Heart right ventricle (tissue), 16 donors: Measurements from ENCODE around the gene ARL13B. TPM values are rescaled to one million over a fixed set of nuclear protein-coding genes. Genes with fewer than 3 reads are reported as not detected.

ENCODE experiments used
- ATAC-seq, 8 donors: fragments of 200-7000 bp; cut with Tn5 transposase; one replicate each; pipeline ENCODE4 v1.9.1; 2020; ENCODE audit warnings: mild to moderate bottlenecking in 8 of 8, moderate library complexity in 8 of 8, moderate number of reproducible peaks in 1 of 8
- DNase-seq, 2 donors: peaks; one replicate each; pipeline ENCODE4 v3.0.0-alpha.2; 2020
- H3K27ac ChIP-seq, 10 donors: fragments of 200-600 bp; sonication (generic) in 2 of 10; one replicate each; pipeline versions ENCODE4 v1.5.0 to v1.8.0; 2020 to 2022; ENCODE audit warnings: mild to moderate bottlenecking in 3 of 10
- H3K27me3 ChIP-seq, 7 donors: fragments of 200-600 bp; one replicate each; pipeline ENCODE4 v1.8.0; 2021 to 2022; ENCODE audit warnings: mild to moderate bottlenecking in 2 of 7
- H3K36me3 ChIP-seq, 9 donors: fragments of 200-600 bp; sonication (generic) in 1 of 9; one replicate each; pipeline versions ENCODE4 v1.5.0 to v1.8.0; 2020 to 2022; ENCODE audit warnings: mild to moderate bottlenecking in 2 of 9
- H3K4me1 ChIP-seq, 9 donors: fragments of 200-600 bp; sonication (generic) in 1 of 9; one replicate each; pipeline versions ENCODE4 v1.5.0 to v1.8.0; 2020 to 2022; ENCODE audit warnings: mild to moderate bottlenecking in 4 of 9
- H3K4me3 ChIP-seq, 10 donors: fragments of 200-600 bp; sonication (generic) in 2 of 10; one replicate each; pipeline versions ENCODE4 v1.5.0 to v1.8.0; 2020 to 2022; ENCODE audit warnings: mild to moderate bottlenecking in 7 of 10, moderate library complexity in 2 of 10
- H3K9me3 ChIP-seq, 11 donors: fragments of 200-600 bp in 10 of 11; sonication (generic) in 2 of 11; one replicate each; pipeline versions ENCODE4 v1.5.0 to v1.8.0; 2013 to 2022; ENCODE audit warnings: mild to moderate bottlenecking in 2 of 11, control low read depth in 1 of 11, moderate library complexity in 1 of 11
- WGBS, 2 donors: extraction: QIAGEN DNeasy Blood & Tissue Kit; methylation state at CpG; one replicate each; pipeline ENCODE4 v1.1.7; 2013; ENCODE audit warnings: inconsistent platforms in 1 of 2; 5-methylcytosine and 5-hydroxymethylcytosine counted together
- intact Hi-C, 10 donors: fragments of 100-400 bp; cut with DNase I; formaldehyde crosslinking; loops; one replicate each; pipeline versions ENCODE4 v1.11.1 to v1.14.2; 2022
- polyA plus RNA-seq, 2 donors: library from polyadenylated mRNA; stranded (reverse); fragments of 200-250 nt; gene quantifications; one replicate each; pipeline ENCODE4 v1.2.3, GENCODE V29; 2013
- total RNA-seq, 10 donors: library from RNA; stranded (reverse); fragmentation: NEBNext Ultra II Directional in 3 of 10; extraction: Animal tissue kit (Norgen Biotek cat#: 25700) in 3 of 10; gene quantifications; one replicate each; pipeline versions ENCODE4 v1.2.1 to v1.2.4, GENCODE V29; 2021 to 2023
- TF ChIP-seq, protein P1 (sequence below), 9 donors: fragments of 200-600 bp; sonication (generic) in 2 of 9; IDR thresholded peaks; one replicate each; pipeline versions ENCODE4 v1.5.0 to v1.8.0; 2021 to 2022; ENCODE audit warnings: antibody characterized with exemption in 9 of 9, mild to moderate bottlenecking in 5 of 9, moderate library complexity in 1 of 9
- donor health status: Arrhythmogenic right ventricular cardiomyopathy.
- donor health status: ischemic (EF 13 %, LVEDD 7.1; RV severe dilation, severe dysfunction).
- donor health status: healthy with polysubstance abuse.
- donor health status: DM: no; HTN: yes; CAD: no.
- donor health status: DM: no; HTN: no; CAD: no.
- donor health status: ischemic (EF 25% LVEDD 6.9; RV normal size, moderate dysfunction).
- donor health status: ischemic (EF 25% LVEDD 5.7; RV mildly dilated, moderate dysfunction).
- donor health status: healthy.
- donor health status: DM: yes; HTN: yes; CAD: no.
- donor health status: Ischemic cardiomyopathy.
- donor health status: ischemic (EF 35%, LVEDD 5.7; RV mildly dilated, moderate dysfunction).
- donor health status: nonischemic (EF 11% LVEDD 7.7; RV severe dilation, severe dysfunction).
- donor health status: DM: yes; HTN: yes; CAD: no.
- donor health status: PGD.
- donor health status: ischemic (EF 29% LVEDD 5.4; RV normal size, mild dysfunction).
- donor health status: nonischemic (EF 23%, LVEDD 6.1; RV moderate dilation, normal function).

The ARL13B gene
- total and polyA plus RNA-seq, 12 donors = 2.2 to 7.4 (median 4.3) TPM

- H3K4me3 ChIP-seq = no peak overlapping the region
- H3K36me3 ChIP-seq = peaks cover 0 to 49% (median 0%) of the 10 kb centered on the region in 9 donors
- H3K4me1 ChIP-seq = peaks cover 0 to 4% (median 0%) of the 10 kb centered on the region in 9 donors
- H3K27ac ChIP-seq = no peak overlapping the region
- TF ChIP-seq, protein P1, sequence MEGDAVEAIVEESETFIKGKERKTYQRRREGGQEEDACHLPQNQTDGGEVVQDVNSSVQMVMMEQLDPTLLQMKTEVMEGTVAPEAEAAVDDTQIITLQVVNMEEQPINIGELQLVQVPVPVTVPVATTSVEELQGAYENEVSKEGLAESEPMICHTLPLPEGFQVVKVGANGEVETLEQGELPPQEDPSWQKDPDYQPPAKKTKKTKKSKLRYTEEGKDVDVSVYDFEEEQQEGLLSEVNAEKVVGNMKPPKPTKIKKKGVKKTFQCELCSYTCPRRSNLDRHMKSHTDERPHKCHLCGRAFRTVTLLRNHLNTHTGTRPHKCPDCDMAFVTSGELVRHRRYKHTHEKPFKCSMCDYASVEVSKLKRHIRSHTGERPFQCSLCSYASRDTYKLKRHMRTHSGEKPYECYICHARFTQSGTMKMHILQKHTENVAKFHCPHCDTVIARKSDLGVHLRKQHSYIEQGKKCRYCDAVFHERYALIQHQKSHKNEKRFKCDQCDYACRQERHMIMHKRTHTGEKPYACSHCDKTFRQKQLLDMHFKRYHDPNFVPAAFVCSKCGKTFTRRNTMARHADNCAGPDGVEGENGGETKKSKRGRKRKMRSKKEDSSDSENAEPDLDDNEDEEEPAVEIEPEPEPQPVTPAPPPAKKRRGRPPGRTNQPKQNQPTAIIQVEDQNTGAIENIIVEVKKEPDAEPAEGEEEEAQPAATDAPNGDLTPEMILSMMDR (IDR thresholded peaks at IDR 0.05) = no peak
- intact Hi-C loops = no loop called here
- DNase-seq (no peak), ATAC-seq (no peak)
- no peaks in the 10 kb centered on the region for H3K27me3 ChIP-seq
- H3K9me3 ChIP-seq = no peaks in the 10 kb centered on the region
- 90 to 95% methylated on average over 4 of the region's 4 CpGs for WGBS, 2 donors
These were observed 103.3 kb downstream of the ARL13B start for GRCh38 chr3:94083261-94083660.

DNA sequence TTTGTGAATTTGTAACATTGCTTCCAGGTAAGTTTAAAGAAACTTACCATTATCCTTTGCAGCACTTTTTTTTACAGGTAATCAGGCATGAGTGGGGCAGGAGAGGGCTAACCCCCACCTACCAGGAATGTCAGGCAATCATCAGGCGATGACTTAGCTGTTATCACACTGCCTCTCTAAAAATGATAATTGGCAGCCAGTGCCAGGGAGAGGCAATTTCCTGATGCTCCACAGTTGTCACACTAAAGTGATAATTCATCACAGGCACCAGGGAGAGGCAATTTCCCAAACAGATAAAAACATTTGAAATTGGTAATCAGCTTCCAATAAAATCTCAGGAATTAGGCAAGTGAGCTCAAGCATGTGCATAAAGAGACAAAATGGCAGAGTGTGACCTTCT is 109.2 kb downstream of the ARL13B start:
- peaks cover 0 to 80% (median 0%) of the 10 kb centered on the region in 9 donors for H3K36me3 ChIP-seq
- DNase-seq = no peak

GRCh38 chr3:94092086-94092485 is 112.1 kb downstream of the ARL13B start:
- peaks cover 0 to 82% (median 17%) of the 10 kb centered on the region in 9 donors for H3K36me3 ChIP-seq
- WGBS, 2 donors = 97 to 98% methylated on average over 1 of the region's 1 CpG

More for the DNA sequence above, 109.2 kb downstream of the ARL13B start:
- ATAC-seq = no peak
- Histone ChIP-seq H3K4me3 (no peak overlapping the region), H3K9me3 (no peaks in the 10 kb centered on the region), H3K27me3 (no peaks in the 10 kb centered on the region), H3K27ac (no peak overlapping the region), H3K4me1 (no peaks in the 10 kb centered on the region)
- 73 to 88% methylated on average over 1 of the region's 1 CpG for WGBS, 2 donors
- TF ChIP-seq, protein P1 (IDR thresholded peaks at IDR 0.05) = no peak
- intact Hi-C loops = no loop called here

DNA sequence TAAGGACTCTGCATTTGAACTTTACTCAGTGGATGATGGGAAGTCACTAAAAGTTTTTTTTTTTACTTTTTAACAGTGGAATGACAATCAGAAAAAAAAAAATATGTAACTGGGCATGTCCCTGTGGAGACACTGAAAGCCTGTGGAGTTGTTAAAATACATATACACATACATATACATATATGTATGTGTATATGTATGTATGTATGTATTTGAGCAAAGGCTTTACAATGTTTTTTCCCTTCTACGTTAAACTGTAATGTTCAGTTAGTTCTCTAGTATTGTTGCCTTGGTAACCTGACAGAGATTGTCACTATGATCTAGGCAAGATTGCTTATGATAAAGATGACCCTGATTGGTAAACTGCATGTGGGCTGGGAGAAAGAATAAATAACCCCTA is 113.2 kb downstream of the ARL13B start:
- intact Hi-C loops = no loop called here
- no peak overlapping the region for H3K4me3 ChIP-seq
- H3K27me3 ChIP-seq = no peaks in the 10 kb centered on the region
- H3K36me3 ChIP-seq = peaks cover 0 to 89% (median 24%) of the 10 kb centered on the region in 9 donors
- no peak overlapping the region for H3K27ac ChIP-seq
- H3K9me3 ChIP-seq = no peaks in the 10 kb centered on the region
- 89 to 94% methylated on average over 1 of the region's 1 CpG for WGBS, 2 donors
- DNase-seq (no peak), ATAC-seq (no peak)
- peaks cover 0 to 6% (median 0%) of the 10 kb centered on the region in 9 donors for H3K4me1 ChIP-seq
- TF ChIP-seq, protein P1 (IDR thresholded peaks at IDR 0.05) = no peak

More at GRCh38 chr3:94092086-94092485, 112.1 kb downstream of the ARL13B start:
- Histone ChIP-seq H3K27me3 (no peaks in the 10 kb centered on the region), H3K27ac (no peak overlapping the region), H3K9me3 (no peaks in the 10 kb centered on the region), H3K4me1 (no peaks in the 10 kb centered on the region), H3K4me3 (no peak overlapping the region)
- DNase-seq (no peak), ATAC-seq (no peak)
- TF ChIP-seq, protein P1 (IDR thresholded peaks at IDR 0.05) = no peak
- intact Hi-C loops = no loop called here
